ENCODE measurements around the gene CACNA1D.
A peak's percentile ranks its signal among the peaks of the same experiment; 100 is the strongest.

Gene CACNA1D

GRCh38 chr3:53841296-53841695 is 346.9 kb downstream of the CACNA1D start:
- Histone ChIP-seq H3K79me2 (ENCODE audit: low read length) (no peaks in the 10 kb centered on the region), H3K4me1 (ENCODE audit: low read length) (peaks cover 32% of the 10 kb centered on the region), H2AFZ (ENCODE audit: low read depth, low read length) (no peak overlapping the region), H3K4me3 (ENCODE audit: low read length) (no peak overlapping the region), H4K20me1 (ENCODE audit: insufficient read depth, low read length) (no peaks in the 10 kb centered on the region), H3K27me3 (ENCODE audit: low read depth, low read length) (no peaks in the 10 kb centered on the region), H3K9ac (ENCODE audit: low read length) (no peak overlapping the region), H3K9me3 (ENCODE audit: insufficient read depth, low read length) (no peaks in the 10 kb centered on the region), H3K4me2 (ENCODE audit: low read length) (no peak overlapping the region), H3K36me3 (replicated peaks; ENCODE audit: low read depth, low read length) (no peaks in the 10 kb centered on the region), H3K27ac (ENCODE audit: low read length) (no peak overlapping the region)
- TF ChIP-seq CTCF (IDR thresholded peaks at IDR 0.05; ENCODE audit: low read depth, low read length) (no peak), EZH2phosphoT487 (IDR thresholded peaks at IDR 0.05; ENCODE audit: low read depth) (no peak)

GRCh38 chr3:53842436-53843194 is 348.2 kb downstream of the CACNA1D start:
- no peak overlapping the region for H3K4me3 ChIP-seq (ENCODE audit: low read length)
- no peaks in the 10 kb centered on the region for H3K79me2 ChIP-seq (ENCODE audit: low read length)
- no peaks in the 10 kb centered on the region for H3K36me3 ChIP-seq (replicated peaks; ENCODE audit: low read depth, low read length)
- H3K9ac ChIP-seq (ENCODE audit: low read length) = no peak overlapping the region
- TF ChIP-seq EZH2phosphoT487 (IDR thresholded peaks at IDR 0.05; ENCODE audit: low read depth) (no peak), CTCF (IDR thresholded peaks at IDR 0.05; ENCODE audit: low read depth, low read length) (no peak)
- peaks cover 36% of the 10 kb centered on the region for H3K4me1 ChIP-seq (ENCODE audit: low read length)
- H4K20me1 ChIP-seq (ENCODE audit: insufficient read depth, low read length) = no peaks in the 10 kb centered on the region
- H3K4me2 ChIP-seq (ENCODE audit: low read length) = no peak overlapping the region
- no peaks in the 10 kb centered on the region for H3K27me3 ChIP-seq (ENCODE audit: low read depth, low read length)
- H2AFZ ChIP-seq (ENCODE audit: low read depth, low read length) = no peak overlapping the region
- no peaks in the 10 kb centered on the region for H3K9me3 ChIP-seq (ENCODE audit: insufficient read depth, low read length)
- no peak overlapping the region for H3K27ac ChIP-seq (ENCODE audit: low read length)

- Histone ChIP-seq H3K36me3 (replicated peaks; ENCODE audit: low read depth, low read length) (no peaks in the 10 kb centered on the region), H4K20me1 (ENCODE audit: insufficient read depth, low read length) (no peaks in the 10 kb centered on the region), H3K4me3 (ENCODE audit: low read length) (no peak overlapping the region), H3K27me3 (ENCODE audit: low read depth, low read length) (no peaks in the 10 kb centered on the region), H3K9me3 (ENCODE audit: insufficient read depth, low read length) (no peaks in the 10 kb centered on the region), H3K4me1 (ENCODE audit: low read length) (peaks cover 36% of the 10 kb centered on the region), H3K9ac (ENCODE audit: low read length) (no peak overlapping the region), H2AFZ (ENCODE audit: low read depth, low read length) (no peak overlapping the region), H3K79me2 (ENCODE audit: low read length) (no peaks in the 10 kb centered on the region), H3K4me2 (ENCODE audit: low read length) (peak overlapping the region; percentile 87), H3K27ac (ENCODE audit: low read length) (no peak overlapping the region)
- TF ChIP-seq CTCF (IDR thresholded peaks at IDR 0.05; ENCODE audit: low read depth, low read length) = no peak
- no peak for TF ChIP-seq EZH2phosphoT487 (IDR thresholded peaks at IDR 0.05; ENCODE audit: low read depth)
These were observed 349.1 kb downstream of the CACNA1D start for GRCh38 chr3:53843195-53844177.

Measured in OCI-LY3 (cell line).